Thyroid gland (tissue), 4 donors: ENCODE data around the gene DNAH1.

Source experiments
- POLR2A ChIP-seq, 2 donors: fragments of 450-650 bp; IDR thresholded peaks; one replicate each; pipeline ENCODE4 v1.6.1; 2017; ENCODE audit warnings: antibody characterized with exemption in 2 of 2, mild to moderate bottlenecking in 2 of 2, moderate library complexity in 1 of 2
- TF ChIP-seq, protein P1 (sequence below), 6 experiments: fragments of 200-600 bp in 3 of 6; fragments of 450-650 bp in 3 of 6; sonication (generic) in 3 of 6; IDR thresholded peaks; one replicate each; pipeline ENCODE4 v1.5.1; 2016 to 2019; ENCODE audit warnings: antibody characterized with exemption in 6 of 6, mild to moderate bottlenecking in 2 of 6, inconsistent platforms in 1 of 6, moderate library complexity in 1 of 6

DNA sequence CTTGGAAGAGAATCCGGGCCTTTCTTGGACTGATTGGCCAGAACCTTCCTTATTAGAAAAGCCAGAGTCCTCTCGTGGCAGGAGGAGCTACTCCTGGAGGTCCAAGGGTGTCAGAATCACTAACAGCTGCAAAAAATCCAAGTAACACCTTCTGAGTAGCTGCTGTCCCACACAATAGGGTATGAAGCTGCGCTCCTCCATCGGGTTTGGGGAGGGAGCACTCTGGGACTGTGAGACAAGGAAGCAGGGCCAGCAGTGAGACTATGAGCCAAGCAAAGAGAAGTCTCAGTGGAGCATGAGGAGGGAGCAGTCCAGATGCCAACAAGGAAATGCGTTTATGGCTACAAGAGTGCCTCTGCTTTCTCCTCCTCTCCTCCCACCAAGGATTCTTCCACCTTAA, 107.1 kb downstream of the DNAH1 start:
- no peak for TF ChIP-seq POLR2A (IDR thresholded peaks at IDR 0.05)
- TF ChIP-seq, protein P1, sequence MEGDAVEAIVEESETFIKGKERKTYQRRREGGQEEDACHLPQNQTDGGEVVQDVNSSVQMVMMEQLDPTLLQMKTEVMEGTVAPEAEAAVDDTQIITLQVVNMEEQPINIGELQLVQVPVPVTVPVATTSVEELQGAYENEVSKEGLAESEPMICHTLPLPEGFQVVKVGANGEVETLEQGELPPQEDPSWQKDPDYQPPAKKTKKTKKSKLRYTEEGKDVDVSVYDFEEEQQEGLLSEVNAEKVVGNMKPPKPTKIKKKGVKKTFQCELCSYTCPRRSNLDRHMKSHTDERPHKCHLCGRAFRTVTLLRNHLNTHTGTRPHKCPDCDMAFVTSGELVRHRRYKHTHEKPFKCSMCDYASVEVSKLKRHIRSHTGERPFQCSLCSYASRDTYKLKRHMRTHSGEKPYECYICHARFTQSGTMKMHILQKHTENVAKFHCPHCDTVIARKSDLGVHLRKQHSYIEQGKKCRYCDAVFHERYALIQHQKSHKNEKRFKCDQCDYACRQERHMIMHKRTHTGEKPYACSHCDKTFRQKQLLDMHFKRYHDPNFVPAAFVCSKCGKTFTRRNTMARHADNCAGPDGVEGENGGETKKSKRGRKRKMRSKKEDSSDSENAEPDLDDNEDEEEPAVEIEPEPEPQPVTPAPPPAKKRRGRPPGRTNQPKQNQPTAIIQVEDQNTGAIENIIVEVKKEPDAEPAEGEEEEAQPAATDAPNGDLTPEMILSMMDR (IDR thresholded peaks at IDR 0.05): no peak
